ENCODE results near the gene PPP2R2D. TPM values are rescaled to one million over a fixed set of nuclear protein-coding genes. Genes with fewer than 3 reads are reported as not detected.

The PPP2R2D gene
- total RNA-seq, 4 donors from 2014 or later, result 22.4 to 33.7 (median 29.1) TPM

DNA sequence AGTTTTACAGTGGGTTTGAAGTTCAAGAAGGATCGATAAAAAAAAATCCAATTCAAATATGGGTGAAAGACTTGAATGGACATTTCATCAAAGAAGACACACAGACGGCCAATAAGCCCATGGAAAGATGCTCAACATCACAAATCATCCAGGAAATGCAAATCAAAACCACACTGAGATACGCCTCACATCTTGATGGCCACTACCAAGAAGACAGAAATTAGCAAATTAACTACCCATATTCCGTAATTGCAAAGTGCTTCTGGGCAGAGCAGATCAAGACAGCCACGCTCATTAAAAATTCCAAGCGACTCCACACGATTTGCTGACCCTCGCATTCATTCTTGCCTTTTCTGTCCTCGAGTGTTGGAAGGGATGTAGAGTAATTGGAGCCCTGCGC, 34.1 kb upstream of the PPP2R2D start:
- intact Hi-C loops (cut with DNase I; ENCODE audit: low total_unique reads), result no loop called here
- no peak for ATAC-seq
- TF ChIP-seq CTCF (IDR thresholded peaks at IDR 0.05 in 4 of 5, conservative IDR thresholded peaks at IDR 0.05 in 1 of 5), result no peak
- Histone ChIP-seq H3K4me3 (no peak overlapping the region), H3K36me3 (no peaks in the 10 kb centered on the region), H3K9me3 (no peaks in the 10 kb centered on the region), H3K27ac (no peak overlapping the region), H3K4me1 (no peaks in the 10 kb centered on the region), H3K27me3 (peaks cover 0 to 6% (median 3%) of the 10 kb centered on the region in 3 donors)
- in situ Hi-C loops (cut with MboI; ENCODE audit: low sequenced_read_pairs in 4 of 4), result no loop called here
- no peak for DNase-seq

GRCh38 chr10:131868436-131868835, 32.4 kb upstream of the PPP2R2D start:
- H3K4me3 ChIP-seq, result no peak overlapping the region

GRCh38 chr10:131869344-131869743, 31.5 kb upstream of the PPP2R2D start:
- ATAC-seq, result no peak
- TF ChIP-seq POLR2A (IDR thresholded peaks at IDR 0.05) (no peak), CTCF (IDR thresholded peaks at IDR 0.05 in 4 of 5, conservative IDR thresholded peaks at IDR 0.05 in 1 of 5) (no peak)
- no peak overlapping the region for H3K4me3 ChIP-seq
- no peaks in the 10 kb centered on the region for H3K9me3 ChIP-seq
- no peaks in the 10 kb centered on the region for H3K36me3 ChIP-seq
- no peak for DNase-seq
- peaks cover 7 to 25% (median 8%) of the 10 kb centered on the region in 3 donors for H3K27me3 ChIP-seq
- in situ Hi-C loops (cut with MboI; ENCODE audit: low sequenced_read_pairs in 4 of 4) (no loop called here), intact Hi-C loops (cut with DNase I; ENCODE audit: low total_unique reads) (no loop called here)
- H3K27ac ChIP-seq, result no peak overlapping the region
- no peaks in the 10 kb centered on the region for H3K4me1 ChIP-seq

More at GRCh38 chr10:131868436-131868835, 32.4 kb upstream of the PPP2R2D start:
- intact Hi-C loops (cut with DNase I; ENCODE audit: low total_unique reads), result no loop called here
- Histone ChIP-seq H3K27me3 (peaks cover 3 to 17% (median 3%) of the 10 kb centered on the region in 3 donors), H3K9me3 (no peaks in the 10 kb centered on the region), H3K27ac (no peak overlapping the region), H3K4me1 (no peaks in the 10 kb centered on the region), H3K36me3 (no peaks in the 10 kb centered on the region)
- ATAC-seq, result no peak
- TF ChIP-seq POLR2A (IDR thresholded peaks at IDR 0.05) (no peak), CTCF (IDR thresholded peaks at IDR 0.05 in 4 of 5, conservative IDR thresholded peaks at IDR 0.05 in 1 of 5) (no peak)
- no peak for DNase-seq
- in situ Hi-C loops (cut with MboI; ENCODE audit: low sequenced_read_pairs in 4 of 4), result no loop called here

GRCh38 chr10:131870411-131870810, 30.4 kb upstream of the PPP2R2D start:
- Histone ChIP-seq H3K4me1 (peaks cover 0 to 5% of the 10 kb centered on the region in 2 donors), H3K27ac (no peak overlapping the region), H3K4me3 (no peak overlapping the region), H3K9me3 (no peaks in the 10 kb centered on the region), H3K27me3 (peaks cover 7 to 30% (median 8%) of the 10 kb centered on the region in 3 donors), H3K36me3 (no peaks in the 10 kb centered on the region)
- in situ Hi-C loops (cut with MboI; ENCODE audit: low sequenced_read_pairs in 4 of 4), result no loop called here
- TF ChIP-seq CTCF (IDR thresholded peaks at IDR 0.05 in 4 of 5, conservative IDR thresholded peaks at IDR 0.05 in 1 of 5), result no peak
- TF ChIP-seq POLR2A (IDR thresholded peaks at IDR 0.05), result no peak
- intact Hi-C loops (cut with DNase I; ENCODE audit: low total_unique reads), result no loop called here
- ATAC-seq, result no peak
- no peak for DNase-seq

Data from gastrocnemius medialis (tissue), 4 donors.